Stimulated activated CD4-positive, alpha-beta T cell treated with anti-CD3 and anti-CD28 coated beads, Interleukin-2, amount 100 ng/mL, for 48 hours (primary cell): Measurements from ENCODE around the gene KLHDC8A.

Experiments
- DNase-seq, 2 donors: peaks; one replicate each; pipeline ENCODE4 v3.0.0-alpha.2; 2020

KLHDC8A gene

DNA sequence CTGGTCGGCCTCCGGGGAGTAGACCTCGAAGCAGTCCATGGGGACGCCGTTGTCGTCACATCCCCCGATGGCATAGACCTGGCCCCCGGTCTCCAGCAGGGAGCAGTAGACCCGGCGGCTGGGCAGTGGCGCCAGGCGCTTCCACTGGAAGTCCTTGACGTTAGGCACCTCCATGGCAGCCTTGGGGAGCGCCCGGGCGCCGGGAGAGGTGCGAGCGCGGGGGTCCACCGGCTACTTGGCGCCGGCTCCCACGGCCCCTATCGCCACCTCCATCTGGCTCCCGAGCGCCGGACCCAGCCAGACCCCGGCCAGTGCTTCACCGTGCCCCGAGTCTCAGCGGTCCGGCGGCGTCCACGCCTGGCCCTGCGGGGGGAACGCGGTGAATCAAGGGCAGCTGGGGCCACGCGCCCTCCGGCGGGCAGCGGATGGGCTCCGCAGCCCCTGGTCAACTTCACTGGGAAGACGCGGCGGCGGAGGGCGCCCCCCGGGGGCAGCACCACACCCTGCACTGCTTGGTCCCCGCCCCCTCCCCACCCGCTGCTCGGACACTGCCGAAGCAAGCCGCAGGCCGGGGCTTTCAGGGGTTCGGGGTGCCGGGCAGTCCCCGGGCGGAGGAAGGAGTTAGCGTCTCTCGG is 13.2 kb downstream of the KLHDC8A start:
- DNase-seq, result peak in 1 of 2 donors; percentile 23

DNA sequence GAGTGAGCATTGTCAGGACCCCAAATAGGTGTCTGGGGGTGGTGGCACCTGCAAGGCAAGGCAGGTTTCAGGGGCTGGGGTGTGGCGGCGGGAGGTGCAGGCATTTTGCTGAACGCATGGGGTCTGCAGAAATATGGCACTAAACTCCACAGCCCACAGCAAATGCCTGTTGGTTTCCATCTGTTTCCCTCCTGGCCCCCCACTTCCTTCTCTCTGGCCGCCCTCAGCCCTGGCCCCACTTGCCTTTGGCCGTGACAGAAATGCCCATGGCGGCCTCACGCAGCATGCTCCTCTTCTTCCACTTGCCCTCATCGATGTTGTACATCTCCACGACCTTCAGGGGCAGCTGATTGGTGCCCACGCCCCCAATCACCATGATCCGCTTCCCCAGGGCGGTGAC is 13.7 kb downstream of the KLHDC8A start:
- no peak for DNase-seq

- DNase-seq, result no peak
Measured at GRCh38 chr1:205340676-205341075, 16.0 kb downstream of the KLHDC8A start.

GRCh38 chr1:205339717-205340116 is 17.0 kb downstream of the KLHDC8A start:
- DNase-seq, result no peak

- no peak for DNase-seq
Measured at GRCh38 chr1:205339197-205339702, 17.5 kb downstream of the KLHDC8A start.

DNA sequence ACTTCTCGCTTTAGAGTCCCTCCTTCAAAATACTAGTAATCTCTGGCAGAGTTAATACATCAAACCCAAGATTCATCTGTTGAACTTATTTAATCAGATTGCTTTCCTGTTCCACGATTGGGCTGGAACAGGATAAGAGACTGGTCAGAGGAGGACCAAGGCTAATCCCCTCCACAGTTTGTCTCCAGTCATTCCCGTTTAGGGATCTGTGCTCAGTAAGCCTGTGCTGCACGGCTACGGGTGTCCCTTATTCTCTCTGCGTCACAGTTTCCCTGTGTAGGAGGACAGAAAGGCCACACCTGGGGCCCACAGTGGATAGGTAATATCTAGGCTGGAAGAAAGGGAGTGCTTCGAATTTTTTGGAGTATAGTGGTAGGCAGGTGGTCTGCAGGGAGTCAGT is 18.7 kb downstream of the KLHDC8A start:
- no peak for DNase-seq

DNA sequence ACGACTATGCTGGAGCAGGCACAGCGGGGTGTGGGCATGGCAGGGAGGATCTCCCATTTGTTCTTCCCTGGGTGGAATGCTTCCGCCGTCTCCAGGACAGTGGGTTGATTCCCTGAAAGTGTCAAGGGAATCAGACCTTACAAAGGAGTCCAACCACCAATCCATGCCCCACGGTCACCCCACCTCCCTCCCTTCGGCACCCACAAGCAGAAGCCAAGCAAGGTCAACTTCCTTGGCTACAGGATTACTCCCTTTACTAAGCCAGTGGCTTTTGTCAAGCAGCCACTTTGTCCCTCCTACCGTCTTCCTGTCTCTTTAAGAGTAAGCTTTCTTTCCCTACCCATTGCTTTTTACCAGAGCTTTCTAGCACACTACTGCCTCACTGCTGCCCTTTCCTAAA is 19.2 kb downstream of the KLHDC8A start:
- no peak for DNase-seq

DNA sequence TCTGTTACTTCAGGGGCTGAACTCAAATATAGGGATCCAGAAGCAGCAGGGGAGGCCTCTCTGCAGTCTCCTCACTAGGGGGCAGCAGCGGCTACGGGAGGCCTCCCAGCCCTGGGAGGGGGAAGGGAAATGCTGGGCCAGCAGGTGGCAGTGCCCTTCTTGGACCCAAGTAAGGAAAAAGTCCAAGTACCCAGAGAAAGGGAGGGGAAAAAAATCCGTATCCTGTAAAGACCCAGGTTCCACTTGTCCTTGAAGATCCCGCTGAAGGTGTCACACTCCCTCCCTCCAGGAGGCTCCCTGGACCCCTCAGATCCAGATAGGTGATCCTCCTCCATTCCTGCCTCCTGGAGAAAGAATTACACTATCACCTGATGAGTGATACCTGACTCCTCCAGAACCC is 21.0 kb downstream of the KLHDC8A start:
- DNase-seq, result peak; percentile 77 to 81

- DNase-seq, result no peak
Measured at GRCh38 chr1:205332015-205332791, 24.5 kb downstream of the KLHDC8A start.

DNA sequence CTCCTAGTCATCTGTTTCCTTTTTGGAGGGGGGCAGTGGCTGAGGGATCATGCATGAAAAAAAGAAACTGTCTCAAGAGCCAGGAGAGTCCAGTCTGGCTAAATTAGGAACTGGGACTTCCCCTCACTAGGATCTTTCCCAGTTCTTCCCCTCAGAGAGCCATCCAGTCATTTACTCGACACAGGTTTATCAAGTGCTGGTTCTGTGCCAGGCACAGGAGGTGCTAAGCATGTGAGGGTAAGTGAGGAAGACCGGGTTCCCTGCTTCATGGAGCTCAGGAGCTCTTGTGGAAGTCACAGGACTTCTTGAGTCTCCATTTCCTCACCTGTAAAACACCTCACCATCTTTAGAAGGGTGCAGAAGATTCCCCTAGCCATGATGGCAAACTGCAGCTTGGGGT is 26.6 kb downstream of the KLHDC8A start:
- no peak for DNase-seq

DNA sequence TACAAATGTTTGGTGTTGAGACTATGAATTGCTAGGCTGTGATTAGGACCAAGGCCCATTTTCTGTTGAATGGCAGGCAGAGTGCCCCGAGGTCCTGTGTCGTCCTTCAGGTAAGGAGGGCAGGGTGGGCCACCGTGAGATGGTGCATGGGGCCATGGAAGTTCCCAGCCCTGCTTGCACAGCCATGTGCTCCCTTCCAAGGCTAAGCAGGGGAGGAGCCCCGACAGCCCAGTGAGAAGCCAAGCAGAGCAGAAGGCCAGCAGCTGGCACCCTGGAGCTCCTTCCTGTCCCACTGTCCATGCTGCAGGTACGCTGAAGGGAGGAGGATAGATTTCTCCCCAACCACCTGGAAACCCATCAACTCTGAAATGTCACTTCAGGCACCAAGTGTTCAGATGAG is 27.0 kb downstream of the KLHDC8A start:
- no peak for DNase-seq

DNA sequence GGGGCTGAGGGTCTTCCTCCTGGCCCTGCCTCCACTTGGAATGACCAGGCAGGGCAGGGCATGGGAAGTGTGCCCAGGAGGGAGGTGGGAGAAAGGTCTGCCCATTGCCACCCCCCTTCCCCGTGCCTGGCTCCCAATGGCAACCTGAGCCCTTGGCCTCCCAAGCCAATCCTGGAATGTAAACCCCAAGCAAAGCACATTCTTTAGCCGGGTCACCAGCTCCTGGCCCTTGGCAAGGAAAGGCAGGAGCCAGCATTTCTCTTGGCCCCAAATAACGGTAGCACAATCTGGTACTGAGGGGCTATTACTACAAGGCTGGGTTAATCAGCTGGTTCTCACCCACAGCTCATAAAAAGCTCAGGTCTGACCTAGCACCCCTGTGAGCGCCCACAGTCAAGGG is 28.2 kb downstream of the KLHDC8A start:
- no peak for DNase-seq

DNA sequence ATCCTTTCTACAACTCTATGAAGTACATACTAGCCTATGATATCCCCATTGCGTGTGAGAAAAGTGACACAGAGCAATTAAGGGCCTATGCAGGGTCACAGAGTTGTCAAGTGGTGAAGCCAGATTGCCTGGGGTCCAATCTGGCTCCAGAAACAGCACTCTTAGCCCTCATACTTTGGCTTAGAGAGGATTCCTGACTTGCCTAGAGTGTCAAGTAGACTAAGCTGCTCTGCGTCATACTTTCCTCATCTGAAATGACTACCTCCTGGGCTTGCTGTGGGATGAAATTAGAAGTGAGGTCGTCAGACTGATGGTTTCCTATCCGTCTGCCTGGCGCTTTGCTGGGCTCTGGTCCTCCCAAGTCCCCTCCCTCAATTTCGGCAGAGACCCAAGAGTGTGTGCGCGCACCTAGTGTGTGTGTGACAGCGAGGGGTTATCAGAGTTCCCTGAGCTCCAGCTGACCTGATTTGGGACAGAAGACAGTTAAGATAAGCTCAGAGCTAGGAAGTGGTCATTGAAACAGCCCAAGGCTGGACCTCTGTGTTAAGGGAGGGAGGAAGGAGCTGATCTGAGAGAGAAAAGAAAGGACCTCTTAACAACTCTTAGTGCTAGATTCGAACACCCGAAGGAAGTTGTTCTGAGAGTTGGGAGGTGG is 29.8 kb downstream of the KLHDC8A start:
- DNase-seq, result no peak

DNA sequence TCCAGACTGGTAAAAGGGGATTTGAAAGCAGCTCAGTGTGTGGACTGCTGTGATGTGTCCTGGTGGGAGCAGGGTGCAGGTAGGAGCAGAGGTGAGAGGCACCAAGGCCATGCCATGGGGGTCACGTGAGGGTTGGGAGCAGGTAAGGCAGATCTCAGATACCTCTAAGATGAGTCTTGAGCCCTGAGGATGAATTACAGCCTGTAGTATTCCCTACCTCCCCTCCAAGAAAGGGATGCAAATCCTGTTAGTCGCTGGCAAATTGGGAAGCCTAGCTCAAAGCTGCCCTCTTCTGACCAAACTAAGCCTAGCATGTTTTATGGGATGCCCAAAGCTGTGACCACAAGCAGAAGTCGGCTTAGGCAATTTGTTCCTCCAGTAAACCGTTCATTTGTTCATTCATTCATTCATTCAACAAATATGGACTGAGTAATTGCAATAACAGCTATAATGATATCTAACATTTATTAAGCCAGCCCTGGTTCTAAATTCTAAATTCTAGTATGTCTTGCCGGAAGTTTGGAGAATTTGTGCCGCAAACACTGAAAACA is 31.3 kb downstream of the KLHDC8A start:
- peak; percentile 54 to 68 for DNase-seq

DNA sequence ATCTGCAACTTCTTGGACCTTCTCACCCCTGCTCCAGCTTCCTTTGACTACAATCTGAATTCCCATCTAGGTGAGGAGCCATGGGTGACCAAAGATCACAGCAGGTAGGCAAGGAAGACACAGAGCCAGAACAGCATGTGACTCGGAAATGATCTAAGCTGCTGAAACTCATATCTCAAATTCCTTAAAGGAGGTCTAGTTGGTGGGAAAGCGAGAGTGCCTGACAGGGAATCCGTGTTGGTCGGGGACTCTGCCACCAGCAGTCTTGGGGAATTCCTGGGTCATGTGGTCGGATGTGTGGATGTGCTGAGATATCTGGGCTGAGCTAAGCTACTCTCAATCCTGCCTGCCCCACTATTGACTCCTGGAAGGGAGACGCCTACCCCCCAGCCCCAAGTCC is 31.9 kb downstream of the KLHDC8A start:
- no peak for DNase-seq

DNA sequence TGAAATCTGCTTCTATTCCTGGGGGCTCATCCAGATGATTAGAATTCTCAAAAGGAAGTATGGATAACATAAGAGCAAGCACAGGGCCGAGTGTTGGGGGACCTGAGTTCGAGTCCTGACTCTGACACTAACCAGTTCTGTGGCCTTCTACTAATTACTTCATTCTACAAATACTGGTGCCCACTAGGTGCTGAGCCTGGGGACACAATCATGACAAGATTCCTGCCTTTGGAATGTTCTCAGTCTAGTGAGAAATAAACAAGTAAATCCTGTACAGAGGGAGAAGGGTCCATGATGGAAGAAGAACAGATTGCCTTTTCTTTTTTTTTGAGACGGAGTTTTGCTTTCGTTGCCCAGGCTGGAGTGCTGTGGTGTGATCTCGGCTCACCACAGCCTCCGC is 32.9 kb downstream of the KLHDC8A start:
- DNase-seq, result no peak

- DNase-seq, result no peak
Measured at GRCh38 chr1:205321959-205322283, 34.8 kb downstream of the KLHDC8A start.

DNA sequence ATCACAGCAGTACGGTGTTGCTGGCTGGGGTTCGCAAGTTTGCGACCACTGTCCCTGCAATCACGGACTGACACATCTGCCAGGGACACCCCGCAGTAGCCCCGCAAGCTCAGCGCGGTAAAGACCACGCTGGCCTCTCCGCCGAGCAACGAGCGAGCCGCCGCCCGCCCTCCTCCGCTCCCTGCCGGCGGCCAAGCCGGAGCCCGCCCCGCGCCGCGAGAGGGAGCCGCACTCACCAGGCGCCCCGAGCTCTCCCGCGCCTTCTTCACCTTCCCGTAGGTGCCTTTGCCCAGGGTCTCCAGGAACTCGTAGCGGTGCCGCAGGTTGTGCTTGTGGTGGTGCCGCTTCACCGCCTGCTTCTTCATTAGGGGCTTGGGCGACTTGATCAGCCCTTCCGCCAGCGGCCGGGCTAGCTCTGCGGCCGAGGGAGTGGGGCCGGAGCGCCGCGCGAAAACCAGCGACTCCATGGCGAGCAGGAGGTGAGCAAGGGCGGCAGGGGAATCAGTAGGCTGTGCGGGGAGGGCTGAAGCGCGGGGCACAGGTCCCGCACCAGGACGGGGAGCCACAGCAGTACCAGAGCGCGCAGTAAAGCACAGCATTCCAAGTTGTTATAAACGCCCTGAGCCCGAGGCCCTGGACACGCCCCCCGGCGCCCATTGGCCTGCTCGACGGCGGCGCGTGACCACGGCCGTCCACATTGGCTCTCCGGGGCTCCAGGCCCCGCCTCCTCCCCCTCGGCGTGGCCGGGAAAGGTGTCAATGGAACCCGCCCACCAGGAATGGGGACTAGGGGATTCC is 35.4 kb downstream of the KLHDC8A start, which contains the start of gene NUAK2:
Gene NUAK2 (minus strand): TSS at position 584 of the 797 bp plus-strand sequence. CDS start 117 bp downstream, at position 467.
- DNase-seq, result peak; percentile 78 to 80

DNA sequence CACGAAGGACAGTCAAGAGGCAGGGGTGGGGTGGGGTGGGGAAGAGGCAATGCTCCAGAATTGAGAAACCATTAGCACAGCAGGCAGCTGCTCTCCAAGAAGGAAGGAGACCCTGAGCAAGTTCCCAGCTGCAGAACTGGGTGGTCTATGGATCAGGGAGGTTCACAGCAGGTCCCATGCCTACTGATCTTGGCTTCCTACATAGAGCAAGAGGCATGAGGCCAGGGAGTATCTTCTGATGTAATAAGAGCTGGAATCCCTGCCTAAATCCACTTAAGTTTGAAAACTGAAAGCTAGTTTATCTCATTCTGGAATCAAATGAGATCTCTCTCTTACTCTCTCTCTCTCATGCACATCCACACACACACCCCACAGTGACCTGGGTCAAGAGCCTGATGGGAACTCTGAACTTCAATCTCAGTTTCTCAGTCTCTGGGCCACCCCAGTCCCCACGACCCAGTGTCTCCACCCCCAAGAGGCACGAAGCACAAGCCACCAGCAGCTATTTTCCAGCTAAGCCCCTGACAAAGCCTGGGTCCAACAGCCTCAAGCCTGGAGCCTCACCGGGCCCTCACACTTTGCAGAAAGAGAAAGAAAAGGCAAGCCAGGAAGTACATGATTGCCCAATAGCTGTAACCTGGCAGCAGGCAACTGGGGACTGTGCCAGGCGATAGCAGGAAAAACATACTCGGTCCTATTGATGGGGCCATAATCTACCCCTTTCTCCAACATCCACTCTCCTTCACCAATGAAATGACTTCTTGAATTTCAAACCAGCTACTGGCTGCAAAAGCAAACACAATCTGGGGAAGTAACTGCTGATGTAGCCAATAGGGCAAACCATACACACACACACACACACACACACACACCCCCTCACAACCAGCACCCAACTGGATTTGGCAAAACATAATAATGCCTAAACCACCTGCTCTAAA is 37.4 kb downstream of the KLHDC8A start:
- no peak for DNase-seq

DNA sequence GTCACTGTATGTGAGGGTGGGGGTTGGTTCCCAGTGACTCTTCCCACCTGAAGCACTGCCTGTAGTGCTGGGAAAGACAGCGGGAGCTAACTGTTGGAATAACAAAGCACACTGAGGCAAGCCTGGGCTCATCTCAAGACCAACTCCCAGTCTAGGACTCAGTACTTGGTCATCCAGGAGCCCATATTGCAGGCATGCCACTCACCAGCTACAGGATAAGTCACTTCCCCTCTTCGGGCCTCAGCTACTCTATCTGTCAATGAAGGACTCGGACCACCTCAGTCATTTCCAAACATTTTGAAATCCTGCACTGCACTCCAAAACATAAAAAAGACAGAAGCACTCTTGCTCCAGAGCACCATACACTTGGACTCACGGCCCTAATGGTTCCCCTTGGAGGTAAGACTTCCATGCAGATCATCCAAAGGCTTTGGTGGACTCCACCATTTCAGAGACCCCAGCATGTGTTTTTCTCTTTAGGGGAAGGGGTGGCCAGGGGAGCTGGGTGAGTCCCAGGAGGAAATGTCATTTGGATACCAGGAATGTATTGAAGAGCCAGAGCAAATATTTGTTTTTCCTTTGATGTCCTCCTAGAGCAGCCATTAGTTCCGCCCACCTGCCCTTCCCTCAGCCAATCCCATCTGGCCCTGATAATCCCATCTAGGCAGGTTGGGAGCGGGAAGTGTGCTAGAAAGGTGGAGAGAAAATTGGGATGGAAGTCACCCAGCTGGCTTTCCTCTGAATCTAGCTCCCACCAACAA is 38.3 kb downstream of the KLHDC8A start:
- DNase-seq, result no peak
